HG03521 (cell line): ENCODE data around the gene CMC1.

Experiments
- ATAC-seq: cut with Tn5 transposase; IDR thresholded peaks from one replicate; pipeline ENCODE4 v1.9.1; 2021; ENCODE audit warnings: mild to moderate bottlenecking, moderate library complexity; ENCODE audit not compliant: unreplicated experiment

CMC1 gene

GRCh38 chr3:28295898-28296490 lies 54.6 kb downstream of the CMC1 start:
- ATAC-seq, result no peak

GRCh38 chr3:28299705-28300104 lies 58.3 kb downstream of the CMC1 start:
- no peak for ATAC-seq

GRCh38 chr3:28300345-28300962 lies 59.0 kb downstream of the CMC1 start:
- ATAC-seq, result no peak

GRCh38 chr3:28301688-28302087 lies 60.3 kb downstream of the CMC1 start:
- ATAC-seq, result no peak

- no peak for ATAC-seq
These were observed 66.8 kb downstream of the CMC1 start for GRCh38 chr3:28308196-28308595.

- ATAC-seq, result no peak
These were observed 74.3 kb downstream of the CMC1 start for GRCh38 chr3:28315711-28316110.

DNA sequence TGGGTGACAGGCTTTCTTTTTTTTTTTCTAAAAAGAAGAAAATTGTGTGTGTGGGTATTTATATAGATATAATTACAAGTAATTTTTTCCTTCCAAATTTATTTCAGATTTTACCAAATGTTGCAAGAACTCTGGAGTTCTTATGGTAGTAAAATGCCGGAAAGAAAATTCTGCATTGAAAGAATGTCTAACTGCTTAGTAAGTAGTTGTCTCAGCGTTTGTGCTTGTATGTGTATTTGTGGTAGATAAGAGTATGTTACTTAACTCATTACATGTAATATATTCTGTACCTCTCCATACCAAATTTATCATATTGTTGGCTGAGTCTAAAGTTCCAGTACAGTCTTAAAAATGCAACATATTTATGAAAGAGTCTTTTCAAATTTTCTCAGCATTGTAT lies 74.8 kb downstream of the CMC1 start:
- ATAC-seq, result no peak

DNA sequence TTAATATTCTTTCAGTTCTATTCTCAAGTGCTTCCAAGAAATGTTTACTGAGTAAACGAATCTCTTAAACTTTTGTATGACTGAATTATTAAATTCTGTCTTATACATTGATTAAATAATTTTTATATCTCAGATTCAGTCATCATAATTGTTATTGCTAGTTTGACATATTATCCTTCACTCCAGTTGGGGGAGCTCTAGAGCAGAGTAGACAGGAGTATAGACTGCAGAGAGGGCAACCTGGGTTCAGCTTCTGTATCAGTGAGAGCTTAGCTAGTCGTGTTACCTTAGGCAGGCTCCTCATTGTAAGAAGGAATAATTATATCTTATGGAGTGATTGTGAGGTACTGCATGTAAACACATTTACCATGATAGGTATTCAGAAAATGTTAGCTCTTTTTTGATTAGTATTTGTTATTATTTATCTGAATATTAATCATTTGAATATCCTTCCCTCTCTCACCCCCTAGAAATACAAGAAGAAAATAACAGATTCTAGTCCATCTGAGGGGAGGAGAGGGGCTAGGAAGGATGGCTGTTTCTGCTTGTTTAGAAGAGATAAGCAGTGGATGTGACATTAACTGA lies 76.1 kb downstream of the CMC1 start:
- peak; percentile 90 for ATAC-seq

DNA sequence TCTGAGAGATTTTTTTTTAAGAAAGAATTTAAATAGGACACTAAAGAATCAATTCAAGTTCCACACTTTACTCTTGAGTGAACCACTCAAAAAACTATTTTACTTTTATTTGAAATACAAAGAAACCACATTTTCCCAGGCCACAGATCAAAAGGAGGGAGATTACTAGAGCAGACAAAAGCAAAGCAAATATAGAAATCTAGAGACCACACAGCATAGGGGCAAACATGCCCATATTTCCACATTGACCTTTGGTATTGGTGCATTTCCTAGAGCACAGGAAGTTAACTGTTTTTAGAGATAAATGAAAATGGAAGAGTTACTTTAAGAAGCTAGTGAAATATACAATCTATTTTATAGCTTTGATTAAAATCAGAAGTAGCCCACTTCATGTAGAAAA lies 79.6 kb downstream of the CMC1 start:
- ATAC-seq, result no peak

GRCh38 chr3:28322464-28322863 lies 81.0 kb downstream of the CMC1 start:
- ATAC-seq, result no peak

DNA sequence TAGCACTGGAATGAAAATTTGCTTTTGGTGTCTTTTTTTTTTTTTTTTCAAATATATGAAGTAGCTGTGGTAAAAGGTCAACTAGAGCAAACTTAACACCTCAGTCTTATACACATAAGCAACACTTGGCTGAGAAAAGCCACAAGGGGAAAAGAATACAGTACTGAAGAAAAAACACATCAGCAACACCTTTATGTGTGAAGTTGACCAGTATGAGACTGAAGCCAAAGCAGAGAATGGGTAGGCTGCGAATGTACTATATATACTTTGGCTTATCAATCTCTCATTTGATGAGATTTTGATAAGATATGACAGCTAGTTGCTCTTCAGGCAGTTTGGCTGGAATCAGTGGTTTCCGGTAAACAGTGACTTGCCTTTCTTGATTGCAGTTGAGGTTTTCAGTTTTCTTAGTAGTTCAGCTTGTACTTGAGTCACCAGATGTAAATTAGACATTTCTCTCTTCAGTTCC lies 85.1 kb downstream of the CMC1 start:
- peak; percentile 81 for ATAC-seq

- no peak for ATAC-seq
These were observed 87.1 kb downstream of the CMC1 start for GRCh38 chr3:28328188-28329151.

DNA sequence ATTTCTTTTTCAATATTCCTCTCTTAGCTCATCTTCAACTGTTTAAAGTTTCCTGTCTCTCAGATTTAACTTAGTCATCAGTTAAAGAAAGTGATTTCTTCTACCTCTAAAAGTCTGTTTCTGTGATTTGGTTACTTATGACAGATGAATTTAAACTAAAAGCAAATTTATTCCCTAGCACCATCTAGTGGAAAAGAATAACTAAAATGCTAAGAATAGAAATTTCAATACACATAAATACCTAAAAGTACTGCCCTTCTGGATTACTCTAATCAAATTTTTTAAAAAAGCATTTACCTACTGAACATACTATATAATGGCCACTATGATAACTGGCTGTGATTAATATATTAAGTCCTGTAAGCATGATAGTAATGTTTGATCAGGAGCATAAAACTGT lies 93.1 kb downstream of the CMC1 start:
- ATAC-seq, result no peak

GRCh38 chr3:28335246-28335645 lies 93.8 kb downstream of the CMC1 start:
- ATAC-seq, result no peak

DNA sequence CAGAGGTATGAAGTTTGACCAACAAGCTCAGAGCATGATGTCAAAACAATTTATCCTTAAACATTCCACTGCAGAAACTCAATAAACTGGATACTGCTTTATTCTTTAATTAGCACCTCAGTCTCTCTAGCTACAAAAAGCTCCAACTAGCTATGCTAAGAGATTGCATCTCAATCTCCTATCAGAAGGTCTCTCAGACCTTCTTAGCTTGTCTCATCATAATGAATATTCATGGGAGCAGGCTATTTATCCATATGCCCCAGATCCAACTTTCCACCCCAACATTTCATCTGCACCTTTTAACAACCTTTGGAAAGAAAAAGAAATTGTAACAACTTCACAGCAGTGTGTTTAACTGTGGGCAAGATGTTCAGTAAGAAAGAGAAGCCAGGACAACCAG lies 95.8 kb downstream of the CMC1 start:
- ATAC-seq, result no peak

GRCh38 chr3:28343144-28343543 lies 101.7 kb downstream of the CMC1 start:
- no peak for ATAC-seq

DNA sequence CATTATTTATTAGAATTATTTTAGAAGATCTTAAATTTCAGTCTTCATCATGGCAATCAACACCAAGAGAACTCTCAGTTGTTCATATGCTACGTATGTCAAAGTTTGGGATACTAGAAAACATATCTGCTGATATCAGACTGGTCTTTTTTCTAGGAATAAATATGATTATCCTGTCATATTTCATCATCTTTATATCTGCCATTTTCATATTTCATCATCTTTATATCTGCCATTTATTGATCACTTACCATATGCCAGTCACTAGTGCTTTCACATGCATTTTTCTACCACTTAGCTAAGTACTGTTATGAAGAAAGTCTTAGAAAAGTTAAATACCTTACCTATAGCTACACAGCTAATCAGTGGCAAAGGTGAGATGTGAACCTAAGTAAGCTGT lies 104.3 kb downstream of the CMC1 start:
- ATAC-seq, result no peak

- no peak for ATAC-seq
These were observed 106.2 kb downstream of the CMC1 start for GRCh38 chr3:28347374-28348264.

GRCh38 chr3:28348265-28348628 lies 106.8 kb downstream of the CMC1 start:
- no peak for ATAC-seq

DNA sequence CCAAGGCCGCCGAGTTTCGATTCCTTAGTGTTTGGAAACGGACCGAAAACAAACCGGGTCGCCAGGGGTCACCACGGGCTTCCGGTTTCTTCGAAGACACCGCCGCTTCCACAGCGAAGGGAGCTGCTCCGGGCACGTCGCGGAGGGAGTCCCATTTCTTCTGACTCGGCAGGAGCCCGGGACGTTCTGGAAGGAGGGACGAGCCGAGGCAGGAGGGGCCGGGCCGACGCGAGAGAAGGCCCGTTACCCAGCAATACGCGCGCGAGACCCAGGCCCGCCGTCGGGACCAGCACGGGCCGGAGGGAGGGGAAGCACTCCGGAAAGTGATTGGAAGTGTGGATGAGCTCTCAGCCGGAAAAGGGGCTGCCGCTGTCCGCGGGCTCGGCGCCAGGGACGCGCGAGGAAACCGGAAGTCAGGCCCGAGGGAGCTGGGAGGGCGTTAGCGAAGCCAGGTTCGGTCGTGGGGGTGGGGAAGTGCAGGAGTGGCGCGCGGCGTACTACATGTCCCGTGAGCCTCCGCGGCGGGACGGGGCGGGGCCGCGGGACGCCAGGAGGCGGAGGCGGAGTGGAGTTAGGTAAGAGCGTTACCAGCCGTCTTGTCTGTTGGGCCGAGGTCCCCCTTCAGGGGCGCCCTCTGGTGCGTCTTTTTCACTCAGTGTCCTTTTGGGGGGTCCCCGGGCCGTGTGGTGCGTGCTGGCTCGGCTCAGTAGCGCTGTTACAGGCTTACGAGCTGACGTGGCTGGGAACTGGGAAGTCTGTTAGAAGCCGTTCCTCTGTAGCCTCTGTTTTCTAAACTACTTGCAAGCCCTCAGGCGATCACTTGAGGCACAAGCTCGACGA lies 107.4 kb downstream of the CMC1 start, which contains the start of the genes AZI2 and ZCWPW2:
Gene AZI2 (minus strand): TSS at position 196 of the 840 bp plus-strand sequence. CDS start 8,207 bp downstream, outside the sequence.
Gene ZCWPW2 (plus strand): TSS at position 93 of the 840 bp plus-strand sequence. CDS start 64,348 bp downstream, outside the sequence.
- ATAC-seq, result peak; percentile 92
